CD14-positive monocyte (primary cell): Measurements from ENCODE around the gene LGR4. TPM values are rescaled to one million over a fixed set of nuclear protein-coding genes. Genes with fewer than 3 reads are reported as not detected.
"Not testable (repeated sequence)": the region's sequence is repeated elsewhere in the genome, so short reads cannot be mapped to it uniquely, and the experiment has no call there.

ENCODE experiments used
- DNase-seq, 3 donors: peaks; one replicate each; pipeline ENCODE4 v3.0.0-alpha.2; 2011 to 2022
- H2AFZ ChIP-seq: 2 replicates; pipeline ENCODE4 v1.6.0; 2012; ENCODE audit warnings: mild to moderate bottlenecking, low read depth, low read length, inconsistent platforms; ENCODE audit not compliant: insufficient read depth, poor library complexity, severe bottlenecking
- H3K27ac ChIP-seq, 2 donors: 1 replicate in 1 of 2; 2 replicates in 1 of 2; pipeline ENCODE4 v1.5.1; 2012 to 2013; ENCODE audit warnings: low read length in 2 of 2, control low read depth in 1 of 2, inconsistent platforms in 1 of 2, low read depth in 1 of 2, mild to moderate bottlenecking in 1 of 2
- H3K27me3 ChIP-seq, 2 donors: one replicate each; pipeline versions ENCODE4 v1.6.0 to v1.6.1; 2011 to 2013; ENCODE audit warnings: low read length in 2 of 2; ENCODE audit not compliant: control insufficient read depth in 2 of 2, insufficient read depth in 2 of 2
- H3K36me3 ChIP-seq, 2 donors: replicated peaks in 1 of 2; 1 replicate in 1 of 2; 2 replicates in 1 of 2; pipeline versions ENCODE4 v1.5.1 to v1.6.1; 2012 to 2013; ENCODE audit warnings: low read length in 2 of 2, control low read depth in 1 of 2, inconsistent platforms in 1 of 2, mild to moderate bottlenecking in 1 of 2; ENCODE audit not compliant: insufficient read depth in 2 of 2, control insufficient read depth in 1 of 2
- H3K4me1 ChIP-seq, 2 donors: 1 replicate in 1 of 2; 2 replicates in 1 of 2; pipeline versions ENCODE4 v1.5.1 to v1.6.1; 2012 to 2013; ENCODE audit warnings: low read length in 2 of 2, control low read depth in 1 of 2, inconsistent platforms in 1 of 2, mild to moderate bottlenecking in 1 of 2, moderate library complexity in 1 of 2; ENCODE audit not compliant: insufficient read depth in 2 of 2, control insufficient read depth in 1 of 2
- H3K4me2 ChIP-seq: replicated peaks from 2 replicates; pipeline ENCODE3; 2012; ENCODE audit warnings: low read length, moderate library complexity, mild to moderate bottlenecking; ENCODE audit not compliant: poor library complexity, severe bottlenecking; ENCODE audit errors: extremely low read depth
- H3K4me3 ChIP-seq, 3 experiments: fragments of 200-600 bp in 1 of 3; sonication (generic) in 1 of 3; replicated peaks in 1 of 3; 1 replicate in 2 of 3; 2 replicates in 1 of 3; pipeline ENCODE4 v1.5.1; 2011 to 2013; ENCODE audit warnings: low read length in 3 of 3, mild to moderate bottlenecking in 3 of 3, control low read depth in 2 of 3, low read depth in 2 of 3, inconsistent platforms in 1 of 3, moderate library complexity in 1 of 3
- H3K79me2 ChIP-seq: 2 replicates; pipeline ENCODE4 v1.6.0; 2012; ENCODE audit warnings: mild to moderate bottlenecking, control low read depth, inconsistent platforms, low read length, moderate library complexity; ENCODE audit not compliant: insufficient read depth
- H3K9ac ChIP-seq: 2 replicates; pipeline ENCODE4 v1.6.0; 2017; ENCODE audit warnings: low read length, mild to moderate bottlenecking; ENCODE audit not compliant: insufficient read depth, poor library complexity, severe bottlenecking
- H3K9me3 ChIP-seq, 2 donors: replicated peaks in 1 of 2; 1 replicate in 1 of 2; 2 replicates in 1 of 2; pipeline versions ENCODE4 v1.5.1 to v1.6.1; 2012 to 2013; ENCODE audit warnings: low read length in 2 of 2, control low read depth in 1 of 2; ENCODE audit not compliant: control insufficient read depth in 1 of 2, insufficient read depth in 1 of 2
- H4K20me1 ChIP-seq: 2 replicates; pipeline ENCODE4 v1.6.0; 2012; ENCODE audit warnings: mild to moderate bottlenecking, low read length, control low read depth, moderate library complexity; ENCODE audit not compliant: insufficient read depth
- H3K27ac Mint-ChIP-seq, 7 donors: one replicate each; pipeline ENCODE4 v1.8.0; 2020; ENCODE audit warnings: mild to moderate bottlenecking in 7 of 7, mixed read lengths in 7 of 7, moderate library complexity in 6 of 7, inconsistent platforms in 2 of 7
- H3K27me3 Mint-ChIP-seq, 3 donors: one replicate each; pipeline ENCODE4 v1.8.0; 2021 to 2022; ENCODE audit warnings: low read depth in 3 of 3, mild to moderate bottlenecking in 3 of 3, mixed read lengths in 3 of 3, moderate library complexity in 3 of 3, inconsistent platforms in 1 of 3
- H3K36me3 Mint-ChIP-seq, 2 donors: one replicate each; pipeline ENCODE4 v1.8.0; 2020; ENCODE audit warnings: mixed read lengths in 2 of 2, inconsistent platforms in 1 of 2, mild to moderate bottlenecking in 1 of 2
- H3K4me1 Mint-ChIP-seq: one replicate; pipeline ENCODE4 v1.8.0; 2020; ENCODE audit warnings: mild to moderate bottlenecking, mixed read lengths
- H3K4me3 Mint-ChIP-seq, 2 donors: one replicate each; pipeline ENCODE4 v1.8.0; 2020; ENCODE audit warnings: mild to moderate bottlenecking in 2 of 2, mixed read lengths in 2 of 2, moderate library complexity in 1 of 2
- H3K9me3 Mint-ChIP-seq, 7 donors: one replicate each; pipeline ENCODE4 v1.8.0; 2020 to 2022; ENCODE audit warnings: mixed read lengths in 7 of 7, mild to moderate bottlenecking in 6 of 7, moderate library complexity in 6 of 7, inconsistent platforms in 2 of 7
- CTCF ChIP-seq: fragments of 200-600 bp; IDR thresholded peaks from one replicate; pipeline ENCODE4 v1.8.0; 2022; ENCODE audit warnings: antibody characterized with exemption, mild to moderate bottlenecking
- WGBS: methylation state at CpG from one replicate; pipeline ENCODE4 v1.1.5; 2013; ENCODE audit warnings: missing lambda C conversion rate; ENCODE audit not compliant: insufficient coverage; 5-methylcytosine and 5-hydroxymethylcytosine counted together
- intact Hi-C, 2 donors: fragments of 100-400 bp; cut with micrococcal nuclease; formaldehyde crosslinking; loops; one replicate each; pipeline versions ENCODE4 v1.15.0 to v1.15.1; 2023
- polyA plus RNA-seq, 3 donors: library from polyadenylated mRNA; depleted of rRNA in 1 of 3; unstranded in 2 of 3; stranded (reverse) in 1 of 3; fragments of 300-500 nt in 2 of 3; fragments of >200 nt in 1 of 3; fragmentation: Illumina TruSeq in 2 of 3; gene quantifications; 1 replicate in 2 of 3; 2 replicates in 1 of 3; pipeline ENCODE4 v1.2.3, GENCODE V29; 2012 to 2021

LGR4 gene
- polyA plus RNA-seq, 3 donors: 0.67 to 0.92 (median 0.72) TPM

GRCh38 chr11:27452147-27452546 is 20.4 kb downstream of the LGR4 start:
- Histone ChIP-seq H3K9me3 (no peaks in the 10 kb centered on the region), H3K4me1 (no peaks in the 10 kb centered on the region), H3K4me3 (no peak overlapping the region), H3K27me3 (no peaks in the 10 kb centered on the region), H2AFZ (no peak overlapping the region), H3K36me3 (no peaks in the 10 kb centered on the region), H3K4me2 (no peak overlapping the region), H3K27ac (no peak overlapping the region), H3K9ac (no peak overlapping the region), H3K79me2 (no peaks in the 10 kb centered on the region), H4K20me1 (no peaks in the 10 kb centered on the region)
- WGBS: 83% methylated on average over 2 of the region's 3 CpGs
- intact Hi-C loops: no loop called here
- Mint-ChIP-seq H3K4me1 (no peaks in the 10 kb centered on the region), H3K36me3 (no peaks in the 10 kb centered on the region), H3K27ac (no peak overlapping the region), H3K4me3 (no peak overlapping the region), H3K9me3 (peaks cover 0 to 3% (median 0%) of the 10 kb centered on the region in 7 donors), H3K27me3 (no peaks in the 10 kb centered on the region)
- no peak for TF ChIP-seq CTCF
- no peak for DNase-seq

GRCh38 chr11:27451244-27451965 is 21.2 kb downstream of the LGR4 start:
- no peak overlapping the region for H3K27ac ChIP-seq
- peaks cover 0 to 3% (median 0%) of the 10 kb centered on the region in 7 donors for H3K9me3 Mint-ChIP-seq
- intact Hi-C loops: no loop called here
- H4K20me1 ChIP-seq: no peaks in the 10 kb centered on the region
- no CpG with 5 or more reads among the region's 1 CpG for WGBS
- H3K4me3 ChIP-seq: no peak overlapping the region
- no peak overlapping the region for H2AFZ ChIP-seq
- no peaks in the 10 kb centered on the region for H3K27me3 Mint-ChIP-seq
- no peak overlapping the region for H3K27ac Mint-ChIP-seq
- H3K9me3 ChIP-seq: no peaks in the 10 kb centered on the region
- H3K36me3 Mint-ChIP-seq: no peaks in the 10 kb centered on the region
- no peaks in the 10 kb centered on the region for H3K27me3 ChIP-seq
- no peaks in the 10 kb centered on the region for H3K36me3 ChIP-seq
- no peak overlapping the region for H3K9ac ChIP-seq
- no peaks in the 10 kb centered on the region for H3K4me1 Mint-ChIP-seq
- H3K4me2 ChIP-seq: no peak overlapping the region
- no peaks in the 10 kb centered on the region for H3K4me1 ChIP-seq
- no peak overlapping the region for H3K4me3 Mint-ChIP-seq
- DNase-seq: no peak
- no peak for TF ChIP-seq CTCF
- no peaks in the 10 kb centered on the region for H3K79me2 ChIP-seq

- H3K9me3 ChIP-seq, H3K27ac ChIP-seq, H3K79me2 ChIP-seq, intact Hi-C loops, H3K4me3 ChIP-seq, H3K27me3 Mint-ChIP-seq, DNase-seq, H3K36me3 ChIP-seq, H3K36me3 Mint-ChIP-seq, H3K4me2 ChIP-seq, H3K4me1 ChIP-seq, H4K20me1 ChIP-seq, H3K9ac ChIP-seq, H3K9me3 Mint-ChIP-seq, H3K4me3 Mint-ChIP-seq, H2AFZ ChIP-seq, H3K27me3 ChIP-seq, H3K27ac Mint-ChIP-seq, H3K4me1 Mint-ChIP-seq: not testable (repeated sequence)
- no CpG with 5 or more reads among the region's 5 CpGs for WGBS
Measured at GRCh38 chr11:27448184-27448540, 24.4 kb downstream of the LGR4 start.
